ENCODE results near the gene LSS. TPM values are rescaled to one million over a fixed set of nuclear protein-coding genes. Genes with fewer than 3 reads are reported as not detected.

The LSS gene
- total RNA-seq, 3 donors from 2014 or later (not counting 1 experiment from before 2014, with no cell fraction given): 59.9 to 82.2 (median 62.7) TPM

- Mint-ChIP-seq H3K9me3 (no peaks in the 10 kb centered on the region), H3K27me3 (ENCODE audit: low read depth in 2 of 2) (no peaks in the 10 kb centered on the region), H3K4me1 (no peaks in the 10 kb centered on the region), H3K4me3 (no peak overlapping the region), H3K27ac (peak overlapping the region in 1 of 2 donors; percentile 18), H3K36me3 (no peaks in the 10 kb centered on the region)
- Histone ChIP-seq H3K27me3 (ENCODE audit: control insufficient read depth, insufficient read depth, low read length) (no peaks in the 10 kb centered on the region), H3K4me3 (ENCODE audit: low read length) (no peak overlapping the region), H3K27ac (ENCODE audit: low read length) (no peak overlapping the region), H3K9me3 (ENCODE audit: control insufficient read depth, insufficient read depth, low read length) (no peaks in the 10 kb centered on the region), H3K36me3 (ENCODE audit: control insufficient read depth, insufficient read depth, low read length) (peaks cover 27% of the 10 kb centered on the region), H3K4me1 (ENCODE audit: control insufficient read depth, insufficient read depth, low read length) (no peaks in the 10 kb centered on the region)
- no peak for DNase-seq
- TF ChIP-seq, protein P1, sequence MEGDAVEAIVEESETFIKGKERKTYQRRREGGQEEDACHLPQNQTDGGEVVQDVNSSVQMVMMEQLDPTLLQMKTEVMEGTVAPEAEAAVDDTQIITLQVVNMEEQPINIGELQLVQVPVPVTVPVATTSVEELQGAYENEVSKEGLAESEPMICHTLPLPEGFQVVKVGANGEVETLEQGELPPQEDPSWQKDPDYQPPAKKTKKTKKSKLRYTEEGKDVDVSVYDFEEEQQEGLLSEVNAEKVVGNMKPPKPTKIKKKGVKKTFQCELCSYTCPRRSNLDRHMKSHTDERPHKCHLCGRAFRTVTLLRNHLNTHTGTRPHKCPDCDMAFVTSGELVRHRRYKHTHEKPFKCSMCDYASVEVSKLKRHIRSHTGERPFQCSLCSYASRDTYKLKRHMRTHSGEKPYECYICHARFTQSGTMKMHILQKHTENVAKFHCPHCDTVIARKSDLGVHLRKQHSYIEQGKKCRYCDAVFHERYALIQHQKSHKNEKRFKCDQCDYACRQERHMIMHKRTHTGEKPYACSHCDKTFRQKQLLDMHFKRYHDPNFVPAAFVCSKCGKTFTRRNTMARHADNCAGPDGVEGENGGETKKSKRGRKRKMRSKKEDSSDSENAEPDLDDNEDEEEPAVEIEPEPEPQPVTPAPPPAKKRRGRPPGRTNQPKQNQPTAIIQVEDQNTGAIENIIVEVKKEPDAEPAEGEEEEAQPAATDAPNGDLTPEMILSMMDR (IDR thresholded peaks at IDR 0.05): no peak
- ATAC-seq: no peak
- 91% methylated on average over 4 of the region's 4 CpGs for WGBS (ENCODE audit: insufficient coverage)
- intact Hi-C loops (cut with micrococcal nuclease): no loop called here
These were observed 37.3 kb downstream of the LSS start for GRCh38 chr21:46191257-46191685.

DNA sequence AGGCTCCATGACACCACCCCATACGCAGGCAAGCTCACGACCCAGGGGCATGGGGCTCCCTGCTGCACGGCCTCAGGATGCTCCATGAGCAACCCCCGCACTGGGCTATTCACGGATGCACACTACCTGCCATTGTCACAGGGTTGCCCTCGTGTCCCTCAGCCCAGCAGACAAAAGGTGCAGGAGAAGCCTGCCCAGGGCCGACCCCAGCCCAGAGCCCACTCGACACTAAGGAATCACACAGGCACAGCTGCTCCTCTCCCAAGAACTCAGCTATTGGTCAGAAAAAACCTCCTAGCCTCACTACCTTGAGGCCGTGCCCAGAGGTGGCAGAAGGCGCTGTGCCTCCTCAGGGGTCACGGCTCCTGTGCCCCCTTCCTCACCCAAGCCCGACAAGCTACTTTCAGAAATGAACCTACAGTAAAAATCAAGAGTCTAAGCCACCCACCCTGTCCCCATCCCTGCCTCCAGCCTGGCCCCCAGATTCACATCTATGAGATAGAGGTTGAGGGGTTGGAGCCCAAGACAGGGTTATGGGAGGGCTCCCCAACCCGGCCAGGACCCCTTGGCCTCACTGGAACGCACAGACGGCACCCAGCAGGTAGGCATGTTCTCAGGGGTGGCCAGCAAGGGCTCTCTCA lies 38.0 kb downstream of the LSS start:
- no peaks in the 10 kb centered on the region for H3K9me3 Mint-ChIP-seq
- DNase-seq (no peak), ATAC-seq (no peak)
- no peaks in the 10 kb centered on the region for H3K4me1 Mint-ChIP-seq
- peak overlapping the region in 1 of 2 donors; percentile 18 for H3K27ac Mint-ChIP-seq
- no peaks in the 10 kb centered on the region for H3K27me3 Mint-ChIP-seq (ENCODE audit: low read depth in 2 of 2)
- Histone ChIP-seq H3K27ac (ENCODE audit: low read length) (no peak overlapping the region), H3K36me3 (ENCODE audit: control insufficient read depth, insufficient read depth, low read length) (peaks cover 21% of the 10 kb centered on the region), H3K4me3 (ENCODE audit: low read length) (no peak overlapping the region), H3K9me3 (ENCODE audit: control insufficient read depth, insufficient read depth, low read length) (no peaks in the 10 kb centered on the region), H3K27me3 (ENCODE audit: control insufficient read depth, insufficient read depth, low read length) (no peaks in the 10 kb centered on the region), H3K4me1 (ENCODE audit: control insufficient read depth, insufficient read depth, low read length) (no peaks in the 10 kb centered on the region)
- 94% methylated on average over 15 of the region's 15 CpGs for WGBS (ENCODE audit: insufficient coverage)
- TF ChIP-seq, protein P1 (IDR thresholded peaks at IDR 0.05): no peak
- H3K36me3 Mint-ChIP-seq: no peaks in the 10 kb centered on the region
- intact Hi-C loops (cut with micrococcal nuclease): no loop called here
- H3K4me3 Mint-ChIP-seq: no peak overlapping the region

GRCh38 chr21:46189959-46190490 lies 38.5 kb downstream of the LSS start:
- H3K4me1 Mint-ChIP-seq: no peaks in the 10 kb centered on the region
- 96% methylated on average over 14 of the region's 14 CpGs for WGBS (ENCODE audit: insufficient coverage)
- H3K9me3 ChIP-seq (ENCODE audit: control insufficient read depth, insufficient read depth, low read length): no peaks in the 10 kb centered on the region
- no peaks in the 10 kb centered on the region for H3K36me3 Mint-ChIP-seq
- no peaks in the 10 kb centered on the region for H3K9me3 Mint-ChIP-seq
- intact Hi-C loops (cut with micrococcal nuclease): no loop called here
- DNase-seq: no peak
- ATAC-seq: no peak
- TF ChIP-seq, protein P1 (IDR thresholded peaks at IDR 0.05): no peak
- no peak overlapping the region for H3K4me3 Mint-ChIP-seq
- no peaks in the 10 kb centered on the region for H3K27me3 ChIP-seq (ENCODE audit: control insufficient read depth, insufficient read depth, low read length)
- no peak overlapping the region for H3K4me3 ChIP-seq (ENCODE audit: low read length)
- H3K4me1 ChIP-seq (ENCODE audit: control insufficient read depth, insufficient read depth, low read length): peaks cover 3% of the 10 kb centered on the region
- peaks cover 15% of the 10 kb centered on the region for H3K36me3 ChIP-seq (ENCODE audit: control insufficient read depth, insufficient read depth, low read length)
- no peak overlapping the region for H3K27ac ChIP-seq (ENCODE audit: low read length)
- H3K27me3 Mint-ChIP-seq (ENCODE audit: low read depth in 2 of 2): no peaks in the 10 kb centered on the region
- no peak overlapping the region for H3K27ac Mint-ChIP-seq

Measured in natural killer cell (primary cell).